ENCODE data around the gene TRAM2. TPM values are rescaled to one million over a fixed set of nuclear protein-coding genes. Genes with fewer than 3 reads are reported as not detected.

TRAM2 gene
- total RNA-seq, 1 donor from 2014 or later: 10.4 TPM

- ATAC-seq (peak; percentile 93), DNase-seq (peak; percentile 73)
- intact Hi-C loops (cut with micrococcal nuclease): no loop called here
These were observed 25.2 kb downstream of the TRAM2 start for GRCh38 chr6:52551483-52552277.

GRCh38 chr6:52550870-52551269, 26.0 kb downstream of the TRAM2 start:
- intact Hi-C loops (cut with micrococcal nuclease): no loop called here
- no peak for DNase-seq
- no peak for ATAC-seq

GRCh38 chr6:52550014-52550575, 26.8 kb downstream of the TRAM2 start:
- no peak for ATAC-seq
- no peak for DNase-seq

GRCh38 chr6:52549428-52549827, 27.4 kb downstream of the TRAM2 start:
- ATAC-seq (no peak), DNase-seq (no peak)
- intact Hi-C loops (cut with micrococcal nuclease): no loop called here

More at GRCh38 chr6:52550014-52550575, 26.8 kb downstream of the TRAM2 start:
- intact Hi-C loops (cut with micrococcal nuclease): no loop called here

GRCh38 chr6:52548999-52549398, 27.9 kb downstream of the TRAM2 start:
- ATAC-seq (no peak), DNase-seq (no peak)
- intact Hi-C loops (cut with micrococcal nuclease): no loop called here

- intact Hi-C loops (cut with micrococcal nuclease): no loop called here
- no peak for DNase-seq
- no peak for ATAC-seq
These were observed 28.5 kb downstream of the TRAM2 start for GRCh38 chr6:52548353-52548713.

- ATAC-seq: no peak
These were observed 29.1 kb downstream of the TRAM2 start for GRCh38 chr6:52547647-52548352.

GRCh38 chr6:52546678-52547077, 30.2 kb downstream of the TRAM2 start:
- no peak for ATAC-seq
- DNase-seq: no peak
- intact Hi-C loops (cut with micrococcal nuclease): no loop called here

More at GRCh38 chr6:52547647-52548352, 29.1 kb downstream of the TRAM2 start:
- no peak for DNase-seq
- intact Hi-C loops (cut with micrococcal nuclease): no loop called here

- intact Hi-C loops (cut with micrococcal nuclease): no loop called here
- no peak for DNase-seq
- ATAC-seq: no peak
These were observed 30.7 kb downstream of the TRAM2 start for GRCh38 chr6:52546192-52546591.

- no peak for ATAC-seq
- intact Hi-C loops (cut with micrococcal nuclease): no loop called here
- DNase-seq: no peak
These were observed 31.3 kb downstream of the TRAM2 start for GRCh38 chr6:52545406-52546119.

- no peak for ATAC-seq
- no peak for DNase-seq
- intact Hi-C loops (cut with micrococcal nuclease): no loop called here
These were observed 32.1 kb downstream of the TRAM2 start for GRCh38 chr6:52544602-52545405.

GRCh38 chr6:52543729-52544601, 32.9 kb downstream of the TRAM2 start:
- DNase-seq (no peak), ATAC-seq (peak; percentile 42)
- intact Hi-C loops (cut with micrococcal nuclease): no loop called here

GRCh38 chr6:52543262-52543661, 33.6 kb downstream of the TRAM2 start:
- no peak for DNase-seq
- no peak for ATAC-seq
- intact Hi-C loops (cut with micrococcal nuclease): no loop called here

- no peak for ATAC-seq
- intact Hi-C loops (cut with micrococcal nuclease): no loop called here
- no peak for DNase-seq
These were observed 35.7 kb downstream of the TRAM2 start for GRCh38 chr6:52541135-52541534.

- intact Hi-C loops (cut with micrococcal nuclease): no loop called here
- DNase-seq: no peak
- no peak for ATAC-seq
These were observed 36.5 kb downstream of the TRAM2 start for GRCh38 chr6:52540286-52540902.

- ATAC-seq (no peak), DNase-seq (no peak)
- intact Hi-C loops (cut with micrococcal nuclease): no loop called here
These were observed 37.3 kb downstream of the TRAM2 start for GRCh38 chr6:52539607-52540006.

- no peak for ATAC-seq
- intact Hi-C loops (cut with micrococcal nuclease): no loop called here
- no peak for DNase-seq
These were observed 37.9 kb downstream of the TRAM2 start for GRCh38 chr6:52538901-52539354.
